ENCODE measurements around the gene RNF4. TPM values are rescaled to one million over a fixed set of nuclear protein-coding genes. Genes with fewer than 3 reads are reported as not detected.

The RNF4 gene
- total and polyA plus RNA-seq, 10 of the 15 experiments (the other 5 are each of a cell fraction or from before 2014, with no cell fraction given), result 34.9 to 145 (median 76.1) TPM

GRCh38 chr4:2433609-2434350, 35.1 kb upstream of the RNF4 start:
- Histone ChIP-seq H3K4me2 (ENCODE audit: control insufficient read depth, insufficient read depth) (no peak overlapping the region), H3K36me3 (ENCODE audit: control insufficient read depth in 2 of 2, insufficient read depth in 2 of 2, low read length in 1 of 2) (no peaks in the 10 kb centered on the region), H3K27ac (ENCODE audit: control insufficient read depth, insufficient read depth) (no peak overlapping the region), H3K9ac (ENCODE audit: control insufficient read depth, insufficient read depth, low read length) (no peak overlapping the region), H3K27me3 (replicated peaks in 1 of 2; ENCODE audit: control insufficient read depth in 2 of 2, insufficient read depth in 2 of 2, low read length in 1 of 2) (peaks cover 0 to 1% of the 10 kb centered on the region in 2 experiments; a peak in 2 of 4 replicates), H4K20me1 (ENCODE audit: control insufficient read depth, insufficient read depth) (no peaks in the 10 kb centered on the region), H3K9me3 (replicated peaks; ENCODE audit: control insufficient read depth, insufficient read depth, low read length) (no peaks in the 10 kb centered on the region), H3K4me3 (no peak overlapping the region), H2AFZ (ENCODE audit: control insufficient read depth, low read depth, low read length) (no peak overlapping the region), H3K4me1 (ENCODE audit: control insufficient read depth, insufficient read depth, low read length) (no peaks in the 10 kb centered on the region), H3K79me2 (ENCODE audit: control insufficient read depth, insufficient read depth, low read length) (no peaks in the 10 kb centered on the region)
- SMC1A ChIA-PET (ENCODE audit: uncharacterized antibody, unreplicated experiment), result no interaction called here
- intact Hi-C loops (cut with micrococcal nuclease; ENCODE audit: unreplicated experiment) (no loop called here), in situ Hi-C loops (cut with MboI) (no loop called here)
- RAD21 ChIA-PET (ENCODE audit: unreplicated experiment), result no interaction called here
- BruUV-seq (replicated peaks), result no TSS peak
- POLR2A ChIA-PET, result no interaction called here
- CTCF ChIA-PET, result interaction anchor here (0.6 to 1.0 kb wide), 3 partner anchors 197 to 214 kb away, joined by 3 to 4 read pairs (median 3); no protein-coding TSS in a partner anchor
- DNase-seq (ENCODE audit: low read depth, low spot score), result no peak
- FAIRE-seq, result no peak
- no peak for ATAC-seq
- 56% methylated on average over 29 of the region's 29 CpGs for WGBS (ENCODE audit: insufficient coverage, insufficient replicate concordance, low lambda C conversion rate, missing lambda C conversion rate)
- TF ChIP-seq TCF12 (IDR thresholded peaks at IDR 0.05; ENCODE audit: low read depth, low read length), result no peak
- TF ChIP-seq PRDM15 (CRISPR knock-in tag; IDR thresholded peaks at IDR 0.05), result no peak
- TF ChIP-seq ZZZ3 (IDR thresholded peaks at IDR 0.05; ENCODE audit: control insufficient read depth, insufficient read length, low read depth), result no peak
- no peak for TF ChIP-seq ZBTB40 (IDR thresholded peaks at IDR 0.05; ENCODE audit: borderline replicate concordance)
- no peak for TF ChIP-seq BCLAF1 (IDR thresholded peaks at IDR 0.05)
- TF ChIP-seq CBX5 (IDR thresholded peaks at IDR 0.05; ENCODE audit: low read depth), result no peak
- no peak for TF ChIP-seq PML (IDR thresholded peaks at IDR 0.05; ENCODE audit: low read length)
- no peak for TF ChIP-seq STAT1 (conservative IDR thresholded peaks at IDR 0.05)
- TF ChIP-seq YY1 (IDR thresholded peaks at IDR 0.05; ENCODE audit: low read depth, low read length), result no peak
- no peak for TF ChIP-seq DPF2 (IDR thresholded peaks at IDR 0.05)
- TF ChIP-seq ZNF622 (IDR thresholded peaks at IDR 0.05), result no peak
- no peak for TF ChIP-seq SPI1 (IDR thresholded peaks at IDR 0.05; ENCODE audit: borderline replicate concordance, insufficient read depth, low read depth, low read length)

All from GM12878 (cell line).